Ovary (tissue), 3 donors: ENCODE data around the gene CLIP2.

Source experiments
- CTCF ChIP-seq, 3 donors: fragments of 450-650 bp in 2 of 3; fragments of 200-600 bp in 1 of 3; IDR thresholded peaks; one replicate each; pipeline versions ENCODE4 v1.5.1 to v1.8.0; 2016 to 2022; ENCODE audit warnings: antibody characterized with exemption in 3 of 3, mild to moderate bottlenecking in 1 of 3
- EP300 ChIP-seq: sonication (generic); formaldehyde crosslinking; IDR thresholded peaks from one replicate; pipeline ENCODE4 v1.6.1; 2017; ENCODE audit warnings: antibody characterized with exemption
- POLR2A ChIP-seq: fragments of 450-650 bp; IDR thresholded peaks from one replicate; pipeline ENCODE4 v1.6.1; 2017; ENCODE audit warnings: antibody characterized with exemption, mild to moderate bottlenecking, moderate library complexity
- donor health status: DM: no; HTN: no; CAD: no.

- no peak for TF ChIP-seq CTCF (IDR thresholded peaks at IDR 0.05)
- TF ChIP-seq POLR2A, result no peak
- TF ChIP-seq EP300, result no peak
These were observed 154.5 kb downstream of the CLIP2 start for GRCh38 chr7:74443543-74444247.
